K562 (cell line): ENCODE results near the gene OPRD1. TPM values are rescaled to one million over a fixed set of nuclear protein-coding genes. Genes with fewer than 3 reads are reported as not detected.

Experiments used
- ATAC-seq: fragments of 200-7000 bp; cut with Tn5 transposase; 3 replicates; pipeline ENCODE4 v1.9.1; 2020; ENCODE audit warnings: moderate library complexity
- BruUV-seq: library from RNA; stranded (reverse); fragments of 400-500 nt; replicated peaks from 2 replicates; lab custom pipeline; 2021; lab: Mats Ljungman, UMichigan
- CTCF ChIA-PET: fragments of 300-600 bp; formaldehyde crosslinking; extraction: SDS; loops from one replicate; lab custom pipeline; 2021; ENCODE audit warnings: low intra/inter-chr PET ratio; lab: Yijun Ruan, JAX
- POLR2A ChIA-PET: fragments of 300-600, 350-650 bp; sonication (Branson Sonifier 250); formaldehyde crosslinking; extraction: SDS; loops from one replicate; lab custom pipeline; 2021; ENCODE audit warnings: antibody characterized with exemption, inconsistent platforms; lab: Yijun Ruan, JAX
- DNase-seq, 4 experiments: peaks; one replicate each; pipeline versions ENCODE4 v3.0.0 to v3.0.0-alpha.2; 2011 to 2018; ENCODE audit warnings: low spot score in 3 of 4, mixed read lengths in 3 of 4; ENCODE audit errors: extremely low read depth in 1 of 4
- FAIRE-seq: peaks from 2 replicates; lab custom pipeline; 2011; peaks lifted over from hg19 to GRCh38; lab: Jason Lieb, UNC
- H2AFZ ChIP-seq: 2 replicates; pipeline ENCODE4 v1.6.0; 2011; ENCODE audit warnings: low read depth, low read length, control low read depth, inconsistent platforms
- H3K27ac ChIP-seq: fragments of 200-600 bp; 3 replicates; pipeline ENCODE4 v1.8.0; 2011; ENCODE audit warnings: low read depth, mild to moderate bottlenecking, control low read depth, inconsistent platforms, low read length, moderate library complexity, mixed read lengths; ENCODE audit errors: extremely low read depth
- H3K27me3 ChIP-seq, 2 experiments: fragments of 300-600 bp in 1 of 2; 2 replicates in 1 of 2; 3 replicates in 1 of 2; pipeline versions ENCODE4 v1.6.0 to v1.8.0; 2011; ENCODE audit warnings: inconsistent platforms in 2 of 2, low read length in 2 of 2, mild to moderate bottlenecking in 1 of 2, mixed read lengths in 1 of 2, moderate library complexity in 1 of 2; ENCODE audit not compliant: control insufficient read depth in 2 of 2, insufficient read depth in 2 of 2
- H3K36me3 ChIP-seq: fragments of 300-600 bp; 3 replicates; pipeline ENCODE4 v1.8.0; 2011; ENCODE audit warnings: mild to moderate bottlenecking, low read length, inconsistent platforms; ENCODE audit not compliant: control insufficient read depth, insufficient read depth
- H3K4me1 ChIP-seq, 2 experiments: fragments of 200-600 bp in 1 of 2; replicated peaks in 1 of 2; 2 replicates in 1 of 2; 3 replicates in 1 of 2; pipeline versions ENCODE4 v1.5.1 to v1.8.0; 2011; ENCODE audit warnings: inconsistent platforms in 2 of 2, low read length in 2 of 2, mild to moderate bottlenecking in 1 of 2, mixed read lengths in 1 of 2, moderate library complexity in 1 of 2; ENCODE audit not compliant: control insufficient read depth in 2 of 2, insufficient read depth in 2 of 2
- H3K4me2 ChIP-seq: 2 replicates; pipeline ENCODE4 v1.6.1; 2011; ENCODE audit warnings: low read length, control low read depth, inconsistent platforms, mixed read lengths; ENCODE audit not compliant: insufficient read depth
- H3K4me3 ChIP-seq: fragments of 200-600 bp; sonication (generic), shearing (Covaris generic); 2 replicates; pipeline ENCODE4 v1.5.1; 2016; ENCODE audit warnings: control low read depth, inconsistent platforms
- H3K79me2 ChIP-seq: fragments of 200-600 bp; 3 replicates; pipeline ENCODE4 v1.8.0; 2011; ENCODE audit warnings: low read length, inconsistent platforms; ENCODE audit not compliant: control insufficient read depth, insufficient read depth
- H3K9ac ChIP-seq, 2 experiments: 2 replicates each; pipeline versions ENCODE4 v1.6.0 to v1.6.1; 2011; ENCODE audit warnings: low read depth in 2 of 2, low read length in 2 of 2, control low read depth in 1 of 2, inconsistent platforms in 1 of 2, mild to moderate bottlenecking in 1 of 2, mixed read lengths in 1 of 2; ENCODE audit not compliant: insufficient read depth in 1 of 2
- H3K9me1 ChIP-seq: one replicate; pipeline ENCODE4 v1.6.0; 2011; ENCODE audit warnings: inconsistent platforms, mild to moderate bottlenecking, low read length, moderate library complexity; ENCODE audit not compliant: control insufficient read depth, insufficient read depth
- H3K9me3 ChIP-seq: replicated peaks from 2 replicates; pipeline ENCODE4 v1.5.1; 2011; ENCODE audit warnings: low read depth, low read length, inconsistent platforms; ENCODE audit not compliant: control insufficient read depth, insufficient read depth
- H4K20me1 ChIP-seq: replicated peaks from 2 replicates; pipeline ENCODE4 v1.6.1; 2011; ENCODE audit warnings: low read length, inconsistent platforms, mixed read lengths; ENCODE audit not compliant: control insufficient read depth, insufficient read depth
- CHD1 ChIP-seq: fragments of 200-600 bp; sonication (generic); IDR thresholded peaks from one replicate; pipeline ENCODE4 v1.6.1; 2012; ENCODE audit warnings: mild to moderate bottlenecking, moderate library complexity, low read length, inconsistent platforms
- EP400 ChIP-seq: fragments of 450-650 bp; IDR thresholded peaks from 2 replicates; pipeline ENCODE4 v1.6.1; 2017; ENCODE audit warnings: antibody characterized with exemption, mild to moderate bottlenecking, moderate library complexity
- HNRNPUL1 ChIP-seq: fragments of 200-400 bp; formaldehyde crosslinking; IDR thresholded peaks from 2 replicates; pipeline ENCODE4 v1.6.1; 2017; ENCODE audit warnings: low read length
- KDM2B ChIP-seq: fragments of 250-450 bp; sonication (Bioruptor Pico); IDR thresholded peaks from 2 replicates; pipeline ENCODE4 v1.8.0; 2021; ENCODE audit warnings: mild to moderate bottlenecking, moderate library complexity
- KLF6 ChIP-seq: fragments of 250-450 bp; sonication (Bioruptor Pico); IDR thresholded peaks from 2 replicates; pipeline ENCODE4 v1.4.0; 2020; ENCODE audit warnings: mild to moderate bottlenecking, moderate library complexity, borderline replicate concordance
- NFIC ChIP-seq: fragments of 450-650 bp; IDR thresholded peaks from 2 replicates; pipeline ENCODE4 v1.6.1; 2017; ENCODE audit warnings: mild to moderate bottlenecking, inconsistent platforms
- NRF1 ChIP-seq, 2 experiments: fragments of 450-650 bp; IDR thresholded peaks in 1 of 2; conservative IDR thresholded peaks in 1 of 2; 2 replicates each; pipeline ENCODE4 v1.6.1; 2014; ENCODE audit warnings: mild to moderate bottlenecking in 2 of 2
- RAD21 ChIP-seq, 2 experiments: fragments of 250-450 bp in 1 of 2; fragments of 450-650 bp in 1 of 2; sonication (Bioruptor Pico) in 1 of 2; formaldehyde crosslinking in 1 of 2; IDR thresholded peaks in 1 of 2; conservative IDR thresholded peaks in 1 of 2; 2 replicates each; pipeline versions ENCODE4 v1.4.0 to v1.8.0; 2020 to 2022; ENCODE audit warnings: mild to moderate bottlenecking in 2 of 2, moderate library complexity in 1 of 2
- XRCC3 ChIP-seq: fragments of 450-650 bp; IDR thresholded peaks from 2 replicates; pipeline ENCODE4 v1.6.1; 2017; ENCODE audit warnings: mild to moderate bottlenecking, moderate library complexity
- ZNF707 ChIP-seq: fragments of 250-450 bp; sonication (Bioruptor Pico); conservative IDR thresholded peaks from 2 replicates; pipeline ENCODE4 v1.8.0; 2022; ENCODE audit warnings: inconsistent platforms, mild to moderate bottlenecking, moderate library complexity
- WGBS: fragments of 100-300 bp; shearing (Covaris generic); methylation state at CpG from one replicate; pipeline ENCODE4 v1.1.6; 2016; ENCODE audit warnings: low coverage, mixed read lengths; ENCODE audit not compliant: insufficient coverage; ENCODE audit errors: missing lambda C conversion rate; 5-methylcytosine and 5-hydroxymethylcytosine counted together
- in situ Hi-C: fragments of 300-500 bp; cut with MboI; formaldehyde crosslinking; loops from 4 replicates; pipeline ENCODE4 v1.15.0; 2018; ENCODE audit warnings: inconsistent platforms, mixed read lengths
- intact Hi-C: fragments of 100-400 bp; cut with micrococcal nuclease; formaldehyde crosslinking; loops from 2 replicates; pipeline ENCODE4 v1.14.2; 2022
- polyA plus RNA-seq, 8 experiments: library from polyadenylated mRNA; depleted of rRNA in 4 of 8; stranded (reverse) in 5 of 8; unstranded in 3 of 8; fragments of >200 nt; fragmentation: Nextera tagmentation in 2 of 8; fragmentation: Illumina TruSeq in 1 of 8; extraction: Ambion mirVana in 2 of 8; extraction: Trizol in 1 of 8; gene quantifications; 2 replicates each; pipeline versions ENCODE4 v1.2.1 to v1.2.3, GENCODE V29; 2011 to 2014; ENCODE audit warnings: inconsistent platforms in 1 of 8, missing spikeins in 1 of 8
- total RNA-seq, 7 experiments: library from RNA; depleted of rRNA in 6 of 7; stranded (reverse); fragments of >200 nt in 6 of 7; fragmentation: Illumina TruSeq in 2 of 7; extraction: Trizol in 2 of 7; gene quantifications; 2 replicates each; pipeline versions ENCODE4 v1.2.1 to v1.2.3, GENCODE V29; 2011 to 2021; ENCODE audit warnings: low replicate concordance in 1 of 7
- TF ChIP-seq, protein P1 (sequence below): fragments of 250-450 bp; sonication (Bioruptor Pico); IDR thresholded peaks from 2 replicates; pipeline ENCODE4 v1.8.0; 2021; ENCODE audit warnings: moderate library complexity, mild to moderate bottlenecking, inconsistent platforms
- TF ChIP-seq, protein P2 (sequence below): sonication (generic); formaldehyde crosslinking; IDR thresholded peaks from 2 replicates; pipeline ENCODE4 v1.8.0; 2022; ENCODE audit warnings: mild to moderate bottlenecking, missing genetic modification reagents
- TF ChIP-seq, protein P3 (sequence below): fragments of 450-650 bp; IDR thresholded peaks from 2 replicates; pipeline ENCODE4 v1.6.1; 2017; ENCODE audit warnings: antibody characterized with exemption, mild to moderate bottlenecking
- TF ChIP-seq, protein P4 (sequence below), 3 experiments: fragments of 200-800 bp in 1 of 3; sonication (Bioruptor generic) in 1 of 3; sonication (generic) in 1 of 3; formaldehyde crosslinking in 1 of 3; IDR thresholded peaks; 2 replicates each; pipeline versions ENCODE4 v1.6.1 to v1.8.0; 2016 to 2022; ENCODE audit warnings: mild to moderate bottlenecking in 2 of 3, missing compliant biosample characterization in 2 of 3, missing genetic modification characterization in 2 of 3, missing genetic modification reagents in 1 of 3

The OPRD1 gene
- total and polyA plus RNA-seq, 9 of the 15 experiments (the other 6 are each of a cell fraction or from before 2014, with no cell fraction given) = under 0.01 to 0.03 (median under 0.01) TPM; not detected in 6

DNA sequence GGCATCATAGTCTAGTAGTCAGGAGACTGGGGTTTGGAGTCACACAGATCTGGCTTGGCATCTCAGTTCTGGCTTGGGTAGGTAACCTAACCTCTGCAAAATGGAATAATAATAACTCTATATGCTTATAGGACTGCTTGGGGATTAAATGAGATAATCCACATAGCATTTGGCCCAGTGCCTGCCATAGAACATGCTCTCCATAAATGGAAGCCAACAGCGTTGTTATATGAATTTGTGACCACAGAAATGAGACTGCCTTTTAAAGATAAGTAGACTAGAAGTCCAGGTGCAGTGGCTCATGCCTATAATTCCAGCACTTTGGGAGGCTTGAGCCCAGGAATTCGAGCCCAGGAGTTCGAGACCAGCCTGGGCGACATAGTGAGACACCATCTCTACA is 4.0 kb upstream of the OPRD1 start:
- no TSS peak for BruUV-seq
- TF ChIP-seq, protein P1, sequence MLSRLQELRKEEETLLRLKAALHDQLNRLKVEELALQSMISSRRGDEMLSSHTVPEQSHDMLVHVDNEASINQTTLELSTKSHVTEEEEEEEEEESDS = no peak
- no peak for TF ChIP-seq NRF1 (conservative IDR thresholded peaks at IDR 0.05 in 1 of 2, IDR thresholded peaks at IDR 0.05 in 1 of 2)
- no peak for TF ChIP-seq RAD21 (CRISPR knock-in tag; conservative IDR thresholded peaks at IDR 0.05 in 1 of 2, IDR thresholded peaks at IDR 0.05 in 1 of 2)
- TF ChIP-seq, protein P2, sequence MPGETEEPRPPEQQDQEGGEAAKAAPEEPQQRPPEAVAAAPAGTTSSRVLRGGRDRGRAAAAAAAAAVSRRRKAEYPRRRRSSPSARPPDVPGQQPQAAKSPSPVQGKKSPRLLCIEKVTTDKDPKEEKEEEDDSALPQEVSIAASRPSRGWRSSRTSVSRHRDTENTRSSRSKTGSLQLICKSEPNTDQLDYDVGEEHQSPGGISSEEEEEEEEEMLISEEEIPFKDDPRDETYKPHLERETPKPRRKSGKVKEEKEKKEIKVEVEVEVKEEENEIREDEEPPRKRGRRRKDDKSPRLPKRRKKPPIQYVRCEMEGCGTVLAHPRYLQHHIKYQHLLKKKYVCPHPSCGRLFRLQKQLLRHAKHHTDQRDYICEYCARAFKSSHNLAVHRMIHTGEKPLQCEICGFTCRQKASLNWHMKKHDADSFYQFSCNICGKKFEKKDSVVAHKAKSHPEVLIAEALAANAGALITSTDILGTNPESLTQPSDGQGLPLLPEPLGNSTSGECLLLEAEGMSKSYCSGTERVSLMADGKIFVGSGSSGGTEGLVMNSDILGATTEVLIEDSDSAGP (CRISPR knock-in tag) = no peak
- TF ChIP-seq XRCC3 = no peak
- TF ChIP-seq, protein P3, sequence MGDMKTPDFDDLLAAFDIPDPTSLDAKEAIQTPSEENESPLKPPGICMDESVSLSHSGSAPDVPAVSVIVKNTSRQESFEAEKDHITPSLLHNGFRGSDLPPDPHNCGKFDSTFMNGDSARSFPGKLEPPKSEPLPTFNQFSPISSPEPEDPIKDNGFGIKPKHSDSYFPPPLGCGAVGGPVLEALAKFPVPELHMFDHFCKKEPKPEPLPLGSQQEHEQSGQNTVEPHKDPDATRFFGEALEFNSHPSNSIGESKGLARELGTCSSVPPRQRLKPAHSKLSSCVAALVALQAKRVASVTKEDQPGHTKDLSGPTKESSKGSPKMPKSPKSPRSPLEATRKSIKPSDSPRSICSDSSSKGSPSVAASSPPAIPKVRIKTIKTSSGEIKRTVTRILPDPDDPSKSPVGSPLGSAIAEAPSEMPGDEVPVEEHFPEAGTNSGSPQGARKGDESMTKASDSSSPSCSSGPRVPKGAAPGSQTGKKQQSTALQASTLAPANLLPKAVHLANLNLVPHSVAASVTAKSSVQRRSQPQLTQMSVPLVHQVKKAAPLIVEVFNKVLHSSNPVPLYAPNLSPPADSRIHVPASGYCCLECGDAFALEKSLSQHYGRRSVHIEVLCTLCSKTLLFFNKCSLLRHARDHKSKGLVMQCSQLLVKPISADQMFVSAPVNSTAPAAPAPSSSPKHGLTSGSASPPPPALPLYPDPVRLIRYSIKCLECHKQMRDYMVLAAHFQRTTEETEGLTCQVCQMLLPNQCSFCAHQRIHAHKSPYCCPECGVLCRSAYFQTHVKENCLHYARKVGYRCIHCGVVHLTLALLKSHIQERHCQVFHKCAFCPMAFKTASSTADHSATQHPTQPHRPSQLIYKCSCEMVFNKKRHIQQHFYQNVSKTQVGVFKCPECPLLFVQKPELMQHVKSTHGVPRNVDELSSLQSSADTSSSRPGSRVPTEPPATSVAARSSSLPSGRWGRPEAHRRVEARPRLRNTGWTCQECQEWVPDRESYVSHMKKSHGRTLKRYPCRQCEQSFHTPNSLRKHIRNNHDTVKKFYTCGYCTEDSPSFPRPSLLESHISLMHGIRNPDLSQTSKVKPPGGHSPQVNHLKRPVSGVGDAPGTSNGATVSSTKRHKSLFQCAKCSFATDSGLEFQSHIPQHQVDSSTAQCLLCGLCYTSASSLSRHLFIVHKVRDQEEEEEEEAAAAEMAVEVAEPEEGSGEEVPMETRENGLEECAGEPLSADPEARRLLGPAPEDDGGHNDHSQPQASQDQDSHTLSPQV = no peak
- no peak for TF ChIP-seq ZNF707
- TF ChIP-seq HNRNPUL1 = no peak
- no peak for TF ChIP-seq KLF6
- TF ChIP-seq KDM2B (CRISPR knock-in tag) = no peak
- no peak for TF ChIP-seq EP400
- no peak for TF ChIP-seq CHD1
- peak; percentile 36 for TF ChIP-seq NFIC
- TF ChIP-seq, protein P4, sequence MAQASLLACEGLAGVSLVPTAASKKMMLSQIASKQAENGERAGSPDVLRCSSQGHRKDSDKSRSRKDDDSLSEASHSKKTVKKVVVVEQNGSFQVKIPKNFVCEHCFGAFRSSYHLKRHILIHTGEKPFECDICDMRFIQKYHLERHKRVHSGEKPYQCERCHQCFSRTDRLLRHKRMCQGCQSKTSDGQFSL (CRISPR knock-in tag; IDR thresholded peaks at IDR 0.05) = no peak
- TF ChIP-seq, protein P4 (tag; IDR thresholded peaks at IDR 0.05) = no peak

More for the DNA sequence above, 4.0 kb upstream of the OPRD1 start:
- CTCF ChIA-PET = no interaction called here
- H3K9ac ChIP-seq = no peak overlapping the region
- H3K9me1 ChIP-seq = no peaks in the 10 kb centered on the region
- 0% methylated on average over 4 of the region's 4 CpGs for WGBS
- no peaks in the 10 kb centered on the region for H3K79me2 ChIP-seq
- intact Hi-C loops = no loop called here
- H4K20me1 ChIP-seq = no peaks in the 10 kb centered on the region
- POLR2A ChIA-PET = interaction anchor here (1.5 kb wide), 1 partner anchor 11 kb away, joined by 4 read pairs; no protein-coding TSS in a partner anchor
- no peak overlapping the region for H2AFZ ChIP-seq
- peaks cover 24 to 52% of the 10 kb centered on the region in 2 experiments; a peak in 4 of 5 replicates for H3K27me3 ChIP-seq
- ATAC-seq = no peak
- no peak for DNase-seq
- no peak overlapping the region for H3K4me3 ChIP-seq
- H3K9me3 ChIP-seq = no peaks in the 10 kb centered on the region; the same call in 1 of the 2 replicates
- in situ Hi-C loops = no loop called here
- peaks cover 0 to 14% of the 10 kb centered on the region in 2 experiments; a peak in 2 of 5 replicates for H3K4me1 ChIP-seq
- no peak for FAIRE-seq
- no peak overlapping the region for H3K27ac ChIP-seq
- no peaks in the 10 kb centered on the region for H3K36me3 ChIP-seq
- no peak overlapping the region for H3K4me2 ChIP-seq
